ENCODE data around the gene CCDC178.

GRCh38 chr18:32956591-32957315 is 483.8 kb downstream of the CCDC178 start:
- TF ChIP-seq CTCF (IDR thresholded peaks at IDR 0.05) (no peak), POLR2A (IDR thresholded peaks at IDR 0.05; ENCODE audit: low read depth) (no peak), POLR2AphosphoS5 (IDR thresholded peaks at IDR 0.05) (no peak), EP300 (IDR thresholded peaks at IDR 0.05) (no peak)

All from esophagus muscularis mucosa (tissue), 4 donors.